HL-60 (cell line): ENCODE data around the gene GVQW3.

Experiments used
- CTCF ChIP-seq: IDR thresholded peaks from one replicate; pipeline ENCODE4 v1.5.1; 2011; ENCODE audit warnings: low read length, control low read depth, inconsistent platforms; ENCODE audit not compliant: insufficient read depth
- POLR2AphosphoS5 ChIP-seq: IDR thresholded peaks from 2 replicates; pipeline ENCODE4 v1.6.1; 2012; ENCODE audit warnings: low read depth
- REST ChIP-seq: IDR thresholded peaks from 2 replicates; pipeline ENCODE4 v1.6.1; 2012; ENCODE audit warnings: low read depth; ENCODE audit not compliant: insufficient replicate concordance
- SPI1 ChIP-seq: IDR thresholded peaks from 2 replicates; pipeline ENCODE4 v1.6.1; 2012; ENCODE audit warnings: low read depth, mild to moderate bottlenecking, borderline replicate concordance

- TF ChIP-seq CTCF (no peak), POLR2AphosphoS5 (no peak), SPI1 (no peak), REST (no peak)
Measured at GRCh38 chr11:76385903-76386302, 4.8 kb downstream of the GVQW3 start.
